H1 (cell line): ENCODE results near the gene BMX. TPM values are rescaled to one million over a fixed set of nuclear protein-coding genes. Genes with fewer than 3 reads are reported as not detected.
A peak's percentile ranks its signal among the peaks of the same experiment; 100 is the strongest.

Source experiments
- CTCF ChIA-PET: fragments of 300-600 bp; sonication (Branson Sonifier 250); formaldehyde crosslinking; loops from one replicate; lab custom pipeline; 2021; ENCODE audit not compliant: partially characterized antibody; lab: Charles Lee
- POLR2A ChIA-PET: fragments of 300-600 bp; sonication (Branson Sonifier 250); formaldehyde crosslinking; loops from one replicate; lab custom pipeline; 2021; ENCODE audit warnings: inconsistent platforms; ENCODE audit not compliant: partially characterized antibody; lab: Charles Lee
- DNase-seq, 2 experiments: peaks; one replicate each; pipeline versions ENCODE4 v3.0.0 to v3.0.0-alpha.2; 2010 to 2022; ENCODE audit warnings: low spot score in 2 of 2, low read depth in 1 of 2, mixed read lengths in 1 of 2
- FAIRE-seq: peaks from 2 replicates; lab custom pipeline; 2011; peaks lifted over from hg19 to GRCh38; lab: Jason Lieb, UNC
- H2AFZ ChIP-seq: 2 replicates; pipeline ENCODE4 v1.8.1; 2012; ENCODE audit warnings: low read length, inconsistent platforms
- H2AK5ac ChIP-seq: 2 replicates; pipeline ENCODE4 v1.6.1; 2013; ENCODE audit warnings: low read depth, low read length
- H2BK120ac ChIP-seq: replicated peaks from 2 replicates; pipeline ENCODE3; 2013; ENCODE audit warnings: low read depth, low read length, inconsistent platforms
- H2BK12ac ChIP-seq: 2 replicates; pipeline ENCODE4 v1.6.1; 2013; ENCODE audit warnings: low read depth, low read length
- H2BK15ac ChIP-seq: 2 replicates; pipeline ENCODE4 v1.6.1; 2013; ENCODE audit warnings: low read length
- H2BK20ac ChIP-seq: 2 replicates; pipeline ENCODE4 v1.6.1; 2013; ENCODE audit warnings: low read length
- H2BK5ac ChIP-seq: 2 replicates; pipeline ENCODE4 v1.6.1; 2013; ENCODE audit warnings: low read depth, low read length
- H3K14ac ChIP-seq: 2 replicates; pipeline ENCODE4 v1.6.1; 2013; ENCODE audit warnings: inconsistent platforms; ENCODE audit not compliant: insufficient read length
- H3K18ac ChIP-seq: 2 replicates; pipeline ENCODE4 v1.6.1; 2013; ENCODE audit warnings: low read length; ENCODE audit errors: extremely low read depth
- H3K23ac ChIP-seq: 2 replicates; pipeline ENCODE4 v1.6.1; 2013; ENCODE audit warnings: inconsistent platforms; ENCODE audit not compliant: insufficient read length
- H3K23me2 ChIP-seq: 2 replicates; pipeline ENCODE4 v1.6.1; 2013; ENCODE audit warnings: low read depth, low read length
- H3K27ac ChIP-seq: 2 replicates; pipeline ENCODE4 v1.6.1; 2011; ENCODE audit warnings: low read depth, low read length, inconsistent platforms
- H3K27me3 ChIP-seq, 4 experiments: replicated peaks in 1 of 4; 1 replicate in 1 of 4; 2 replicates in 3 of 4; pipeline versions ENCODE4 v1.6.1 to v1.8.1; 2011 to 2013; ENCODE audit warnings: low read length in 3 of 4, mild to moderate bottlenecking in 3 of 4, inconsistent platforms in 2 of 4, mixed read lengths in 2 of 4, moderate library complexity in 1 of 4; ENCODE audit not compliant: control insufficient read depth in 3 of 4, insufficient read depth in 3 of 4; ENCODE audit errors: extremely low read depth in 1 of 4
- H3K36me3 ChIP-seq, 4 experiments: 2 replicates each; pipeline versions ENCODE4 v1.6.1 to v1.8.1; 2011 to 2013; ENCODE audit warnings: mild to moderate bottlenecking in 4 of 4, low read length in 3 of 4, moderate library complexity in 2 of 4, control low read depth in 1 of 4, inconsistent platforms in 1 of 4; ENCODE audit not compliant: insufficient read depth in 4 of 4, control insufficient read depth in 2 of 4
- H3K4ac ChIP-seq: replicated peaks from 2 replicates; pipeline ENCODE3; 2013; ENCODE audit warnings: low read length, low read depth, mixed read lengths, inconsistent platforms; ENCODE audit not compliant: insufficient read length
- H3K4me1 ChIP-seq, 4 experiments: replicated peaks in 1 of 4; 1 replicate in 1 of 4; 2 replicates in 3 of 4; pipeline versions ENCODE4 v1.6.1 to v1.8.1; 2011 to 2013; ENCODE audit warnings: low read length in 3 of 4, inconsistent platforms in 2 of 4, mixed read lengths in 1 of 4; ENCODE audit not compliant: insufficient read depth in 4 of 4, control insufficient read depth in 3 of 4
- H3K4me2 ChIP-seq, 2 experiments: 2 replicates each; pipeline versions ENCODE4 v1.6.1 to v1.8.1; 2011 to 2013; ENCODE audit warnings: low read depth in 2 of 2, low read length in 2 of 2, control low read depth in 1 of 2, inconsistent platforms in 1 of 2, mild to moderate bottlenecking in 1 of 2; ENCODE audit not compliant: insufficient read depth in 1 of 2
- H3K4me3 ChIP-seq, 4 experiments: fragments of 200-600, 300-600 bp in 1 of 4; sonication (generic), shearing (Covaris generic), sonication (Bioruptor Twin) in 1 of 4; 2 replicates each; pipeline versions ENCODE4 v1.5.1 to v1.8.1; 2011 to 2016; ENCODE audit warnings: low read length in 4 of 4, low read depth in 3 of 4, control low read depth in 2 of 4, inconsistent platforms in 2 of 4, mild to moderate bottlenecking in 2 of 4, mixed read lengths in 1 of 4, moderate library complexity in 1 of 4; ENCODE audit not compliant: insufficient read depth in 2 of 4; ENCODE audit errors: extremely low read depth in 1 of 4
- H3K56ac ChIP-seq: replicated peaks from 2 replicates; pipeline ENCODE3; 2013; ENCODE audit warnings: low read depth, mild to moderate bottlenecking, mixed read lengths, low read length, inconsistent platforms; ENCODE audit not compliant: insufficient read length
- H3K79me1 ChIP-seq: 2 replicates; pipeline ENCODE4 v1.6.1; 2013; ENCODE audit warnings: low read depth, low read length, control low read depth
- H3K79me2 ChIP-seq, 2 experiments: 2 replicates each; pipeline versions ENCODE4 v1.6.1 to v1.8.1; 2012 to 2013; ENCODE audit warnings: low read length in 2 of 2, mild to moderate bottlenecking in 2 of 2, inconsistent platforms in 1 of 2; ENCODE audit not compliant: insufficient read depth in 2 of 2, control insufficient read depth in 1 of 2
- H3K9ac ChIP-seq, 4 experiments: replicated peaks in 1 of 4; 1 replicate in 1 of 4; 2 replicates in 3 of 4; pipeline versions ENCODE4 v1.6.1 to v1.8.1; 2011 to 2013; ENCODE audit warnings: low read depth in 3 of 4, low read length in 3 of 4, control low read depth in 2 of 4, mild to moderate bottlenecking in 2 of 4, moderate library complexity in 2 of 4, inconsistent platforms in 1 of 4; ENCODE audit errors: extremely low read depth in 1 of 4
- H3K9me3 ChIP-seq, 2 experiments: 2 replicates each; pipeline versions ENCODE4 v1.6.1 to v1.8.1; 2012 to 2013; ENCODE audit warnings: mild to moderate bottlenecking in 2 of 2, moderate library complexity in 2 of 2, control low read depth in 1 of 2, inconsistent platforms in 1 of 2, low read depth in 1 of 2, low read length in 1 of 2, mixed read lengths in 1 of 2; ENCODE audit not compliant: insufficient read depth in 2 of 2
- H4K20me1 ChIP-seq, 2 experiments: replicated peaks in 1 of 2; 2 replicates each; pipeline versions ENCODE3 to v1.8.1; 2011 to 2013; ENCODE audit warnings: inconsistent platforms in 2 of 2, low read length in 2 of 2, mild to moderate bottlenecking in 1 of 2; ENCODE audit not compliant: insufficient read depth in 2 of 2, control insufficient read depth in 1 of 2
- H4K5ac ChIP-seq: 2 replicates; pipeline ENCODE4 v1.6.1; 2013; ENCODE audit warnings: low read length, low read depth, mixed read lengths, inconsistent platforms; ENCODE audit not compliant: insufficient read length
- H4K8ac ChIP-seq: 2 replicates; pipeline ENCODE4 v1.8.0; 2013; ENCODE audit warnings: mild to moderate bottlenecking, moderate library complexity, low read length, inconsistent platforms; ENCODE audit not compliant: insufficient read depth; ENCODE audit errors: extremely low read depth
- H4K91ac ChIP-seq: replicated peaks from 2 replicates; pipeline ENCODE3; 2013; ENCODE audit warnings: low read length, mixed read lengths, inconsistent platforms; ENCODE audit not compliant: insufficient read length
- CTCF ChIP-seq, 3 experiments: IDR thresholded peaks; 1 replicate in 2 of 3; 2 replicates in 1 of 3; pipeline versions ENCODE4 v1.5.1 to v1.6.1; 2011; ENCODE audit warnings: low read length in 3 of 3, mild to moderate bottlenecking in 3 of 3, inconsistent platforms in 2 of 3, low read depth in 1 of 3, moderate library complexity in 1 of 3; ENCODE audit not compliant: insufficient read depth in 1 of 3; ENCODE audit errors: control extremely low read depth in 1 of 3
- KDM5A ChIP-seq: fragments of 200-600 bp; IDR thresholded peaks from 2 replicates; pipeline ENCODE4 v1.7.1; 2012; ENCODE audit warnings: mild to moderate bottlenecking, low read length, inconsistent platforms, mixed read lengths
- RAD21 ChIP-seq, 2 experiments: IDR thresholded peaks in 1 of 2; conservative IDR thresholded peaks in 1 of 2; 2 replicates each; pipeline ENCODE4 v1.6.1; 2011; ENCODE audit warnings: low read depth in 2 of 2, low read length in 2 of 2, improper control_type of control experiment in 1 of 2, inconsistent platforms in 1 of 2, mild to moderate bottlenecking in 1 of 2, moderate library complexity in 1 of 2
- RXRA ChIP-seq: IDR thresholded peaks from 2 replicates; pipeline ENCODE4 v1.6.1; 2011; ENCODE audit warnings: low read depth, mild to moderate bottlenecking, low read length, moderate library complexity; ENCODE audit not compliant: insufficient read depth
- TBP ChIP-seq: IDR thresholded peaks from 2 replicates; pipeline ENCODE4 v1.6.1; 2011; ENCODE audit warnings: low read depth, low read length, improper control_type of control experiment
- whole genome bisulfite sequencing, 2 experiments: shearing (Covaris generic) in 1 of 2; methylation state at CpG; one replicate each; pipeline versions ENCODE4 v1.1.6 to v1.1.7; 2013 to 2015; ENCODE audit warnings: low lambda C conversion rate in 2 of 2, mixed read lengths in 2 of 2, inconsistent platforms in 1 of 2, low coverage in 1 of 2, missing lambda C conversion rate in 1 of 2; ENCODE audit not compliant: insufficient replicate concordance in 2 of 2, insufficient coverage in 1 of 2, insufficient read length in 1 of 2; ENCODE audit errors: extremely low coverage in 1 of 2, missing lambda C conversion rate in 1 of 2; 5-methylcytosine and 5-hydroxymethylcytosine counted together
- polyA plus RNA-seq, 7 experiments: library from polyadenylated mRNA; depleted of rRNA in 3 of 7; stranded (reverse) in 5 of 7; unstranded in 2 of 7; fragments of >200 nt in 5 of 7; fragments of 200-250 nt in 2 of 7; gene quantifications; 1 replicate in 5 of 7; 2 replicates in 1 of 7; 4 replicates in 1 of 7; pipeline versions ENCODE4 v1.2.1 to v1.2.3, GENCODE V29; 2011 to 2013; ENCODE audit warnings: missing spikeins in 2 of 7, mixed read lengths in 2 of 7
- total RNA-seq: library from RNA; stranded (reverse); fragmentation: NEBNext Ultra II Directional; extraction: Animal tissue kit (Norgen Biotek cat#: 25700); gene quantifications from 2 replicates; pipeline ENCODE4 v1.2.1, GENCODE V29; 2021

Gene BMX
- total and polyA plus RNA-seq, 2 of the 8 experiments (the other 6 are each of a cell fraction or from before 2014, with no cell fraction given): not detected

GRCh38 chrX:15468036-15468435 lies 32.6 kb upstream of the BMX start:
- TF ChIP-seq RAD21 (IDR thresholded peaks at IDR 0.05 in 1 of 2, conservative IDR thresholded peaks at IDR 0.05 in 1 of 2; ENCODE audit: low read depth in 2 of 2, low read length in 2 of 2) (peak; percentile 64 to 65), RXRA (no peak), KDM5A (no peak), CTCF (IDR thresholded peaks at IDR 0.05; ENCODE audit: control extremely low read depth in 1 of 3, insufficient read depth in 1 of 3, low read depth in 1 of 3, low read length in 3 of 3) (peak in 2 of 3 experiments; percentile 21 to 43; a peak in 2 of 4 replicates), TBP (no peak)
- Histone ChIP-seq H4K8ac (no peak overlapping the region), H4K5ac (no peak overlapping the region), H3K4me2 (no peak overlapping the region), H4K20me1 (no peaks in the 10 kb centered on the region), H2AK5ac (no peak overlapping the region), H2BK15ac (no peak overlapping the region), H3K79me1 (no peaks in the 10 kb centered on the region), H3K23me2 (no peaks in the 10 kb centered on the region), H2AFZ (no peak overlapping the region), H3K9me3 (no peaks in the 10 kb centered on the region), H3K56ac (no peak overlapping the region), H3K4me3 (no peak overlapping the region), H3K27ac (no peak overlapping the region), H3K14ac (no peak overlapping the region), H3K4ac (no peak overlapping the region), H3K27me3 (no peaks in the 10 kb centered on the region), H3K79me2 (no peaks in the 10 kb centered on the region), H3K36me3 (no peaks in the 10 kb centered on the region), H3K4me1 (peaks cover 0 to 2% (median 0%) of the 10 kb centered on the region in 4 experiments; a peak in 2 of 7 replicates), H3K18ac (no peak overlapping the region), H2BK20ac (no peak overlapping the region), H3K23ac (no peak overlapping the region), H2BK12ac (no peak overlapping the region), H2BK5ac (no peak overlapping the region), H2BK120ac (no peak overlapping the region), H4K91ac (no peak overlapping the region), H3K9ac (no peak overlapping the region)
- CTCF ChIA-PET: interaction anchor here (0.6 to 7.0 kb wide), 20 partner anchors 8 to 177 kb away, joined by 3 to 106 read pairs (median 4); partner anchors contain the start of genes PIR and VEGFD
- POLR2A ChIA-PET: no interaction called here
- WGBS, 2 experiments: 59% methylated on average over 3 of the region's 4 CpGs; no CpG with 5 or more reads in 1 of the 2 experiments
- DNase-seq (no peak), FAIRE-seq (peak; percentile 85)
